Activated T-cell treated with anti-CD3 and anti-CD28 coated beads for 48 hours (primary cell): ENCODE results near the gene PTPN1.
"Not testable (repeated sequence)": the region's sequence is repeated elsewhere in the genome, so short reads cannot be mapped to it uniquely, and the experiment has no call there.

Source experiments
- DNase-seq: peaks from one replicate; pipeline ENCODE4 v3.0.0-alpha.2; 2020; ENCODE audit warnings: low read depth

The PTPN1 gene

GRCh38 chr20:50557549-50558134 is 47.5 kb downstream of the PTPN1 start:
- DNase-seq, result no peak

- no peak for DNase-seq
Observed at GRCh38 chr20:50558483-50558925, 48.3 kb downstream of the PTPN1 start.

- DNase-seq, result no peak
Observed at GRCh38 chr20:50559149-50559548, 49.0 kb downstream of the PTPN1 start.

- no peak for DNase-seq
Observed at GRCh38 chr20:50559856-50560638, 49.9 kb downstream of the PTPN1 start.

- DNase-seq, result no peak
Observed at GRCh38 chr20:50560867-50561266, 50.7 kb downstream of the PTPN1 start.

GRCh38 chr20:50561379-50562078 is 51.3 kb downstream of the PTPN1 start:
- DNase-seq, result peak; percentile 65

GRCh38 chr20:50562262-50562701 is 52.1 kb downstream of the PTPN1 start:
- DNase-seq, result no peak

- no peak for DNase-seq
Observed at GRCh38 chr20:50563133-50563944, 53.2 kb downstream of the PTPN1 start.

GRCh38 chr20:50565383-50565782 is 55.2 kb downstream of the PTPN1 start:
- DNase-seq, result no peak

GRCh38 chr20:50565871-50566270 is 55.7 kb downstream of the PTPN1 start:
- DNase-seq, result no peak

- no peak for DNase-seq
Observed at GRCh38 chr20:50567860-50568548, 57.8 kb downstream of the PTPN1 start.

- no peak for DNase-seq
Observed at GRCh38 chr20:50568549-50568942, 58.4 kb downstream of the PTPN1 start.

GRCh38 chr20:50569487-50569863 is 59.3 kb downstream of the PTPN1 start:
- DNase-seq, result not testable (repeated sequence)

- no peak for DNase-seq
Observed at GRCh38 chr20:50569864-50570836, 60.0 kb downstream of the PTPN1 start.

- no peak for DNase-seq
Observed at GRCh38 chr20:50571466-50571865, 61.3 kb downstream of the PTPN1 start.

GRCh38 chr20:50572938-50573777 is 63.0 kb downstream of the PTPN1 start:
- DNase-seq, result no peak

- no peak for DNase-seq
Observed at GRCh38 chr20:50574108-50574507, 63.9 kb downstream of the PTPN1 start.

- DNase-seq, result no peak
Observed at GRCh38 chr20:50574586-50574985, 64.4 kb downstream of the PTPN1 start.
